ENCODE data around the gene LHX4.

- TF ChIP-seq EZH2 (IDR thresholded peaks at IDR 0.05; ENCODE audit: insufficient read depth, poor library complexity, severe bottlenecking) (no peak), EZH2phosphoT487 (IDR thresholded peaks at IDR 0.05; ENCODE audit: insufficient read depth, low read depth) (no peak)
These were observed 31.0 kb downstream of the LHX4 start for GRCh38 chr1:180261030-180261429.
